BJ (cell line): ENCODE data around the gene PFKP. TPM values are rescaled to one million over a fixed set of nuclear protein-coding genes. Genes with fewer than 3 reads are reported as not detected.

Experiments used
- CTCF ChIA-PET: fragments of 350-600 bp; formaldehyde crosslinking; extraction: SDS; loops from one replicate; lab custom pipeline; 2021; ENCODE audit warnings: antibody characterized with exemption, inconsistent platforms; lab: Yijun Ruan, JAX
- POLR2A ChIA-PET: fragments of 300-600 bp; sonication (Branson Sonifier 250); formaldehyde crosslinking; extraction: SDS; loops from one replicate; lab custom pipeline; 2021; ENCODE audit warnings: antibody characterized with exemption; lab: Charles Lee
- DNase-seq: peaks from one replicate; pipeline ENCODE4 v3.0.0-alpha.2; 2011; ENCODE audit warnings: low read depth
- H3K27me3 ChIP-seq: 2 replicates; pipeline ENCODE4 v1.6.0; 2011; ENCODE audit warnings: low read length; ENCODE audit not compliant: control insufficient read depth, insufficient read depth
- H3K36me3 ChIP-seq: 2 replicates; pipeline ENCODE4 v1.5.1; 2011; ENCODE audit warnings: low read length; ENCODE audit not compliant: control insufficient read depth, insufficient read depth
- H3K4me3 ChIP-seq: 2 replicates; pipeline ENCODE4 v1.5.1; 2011; ENCODE audit warnings: low read depth, mild to moderate bottlenecking, control low read depth, low read length
- polyA plus RNA-seq: library from polyadenylated mRNA; depleted of rRNA; stranded (reverse); fragments of >200 nt; gene quantifications from 2 replicates; pipeline ENCODE4 v1.2.3, GENCODE V29; 2011
- TF ChIP-seq, protein P1 (sequence below): IDR thresholded peaks from 2 replicates; pipeline ENCODE4 v1.5.1; 2011; ENCODE audit warnings: low read depth, mild to moderate bottlenecking, control low read depth, inconsistent platforms, low read length, moderate library complexity; ENCODE audit not compliant: insufficient read depth

Gene PFKP
- polyA plus RNA-seq, 1 experiment: 138 TPM

- no peak for DNase-seq
- peaks cover 35% of the 10 kb centered on the region for H3K36me3 ChIP-seq
These were observed 63.8 kb downstream of the PFKP start for GRCh38 chr10:3131098-3131497.

DNA sequence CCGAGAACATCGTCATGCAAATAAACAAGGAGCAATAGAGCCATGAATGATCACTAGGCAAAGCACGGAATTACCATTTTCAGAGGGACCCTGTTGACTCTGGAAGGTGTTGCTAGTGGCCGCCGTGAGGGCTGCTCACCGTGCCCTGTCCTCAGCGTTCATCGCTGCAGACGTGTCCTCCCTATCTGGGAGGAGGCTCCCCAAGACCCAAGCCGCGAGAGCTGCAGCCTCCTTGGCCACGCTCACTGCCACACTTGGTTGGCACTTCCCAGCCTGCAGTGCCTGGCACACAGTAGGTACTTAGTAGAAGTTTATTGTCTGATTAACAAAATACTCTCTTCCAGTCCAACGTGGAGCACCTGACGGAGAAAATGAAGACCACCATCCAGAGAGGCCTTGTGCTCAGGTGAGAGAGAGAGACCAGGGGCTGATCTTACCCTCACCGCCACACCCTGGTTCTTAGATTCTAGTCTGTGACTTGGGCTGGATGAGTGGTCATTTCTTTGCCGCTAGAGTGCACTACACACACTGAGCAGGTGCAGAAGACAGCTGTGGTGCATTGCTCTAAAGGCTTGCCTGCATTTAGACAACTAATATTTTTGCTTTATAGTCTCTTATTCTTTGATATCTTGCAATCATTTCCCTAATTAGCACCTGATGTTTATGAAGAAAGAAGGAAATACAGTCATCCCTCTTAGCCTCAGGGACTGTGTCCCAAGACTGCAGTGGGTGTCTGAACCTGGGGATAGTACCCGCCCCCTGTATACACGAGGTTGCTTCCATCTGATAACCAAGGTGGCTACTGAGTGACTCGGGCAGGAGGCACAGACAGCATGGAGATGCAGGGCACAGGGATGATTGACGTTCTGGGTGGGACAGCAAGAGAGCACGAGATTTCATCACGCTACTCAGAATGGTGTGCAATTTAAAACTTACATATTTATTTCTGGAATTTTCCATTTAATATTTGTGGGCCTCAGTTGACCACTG lies 65.0 kb downstream of the PFKP start:
- CTCF ChIA-PET: interaction anchor here (2.2 kb wide), 1 partner anchor 13 kb away, joined by 7 read pairs; no protein-coding TSS in a partner anchor
- TF ChIP-seq, protein P1, sequence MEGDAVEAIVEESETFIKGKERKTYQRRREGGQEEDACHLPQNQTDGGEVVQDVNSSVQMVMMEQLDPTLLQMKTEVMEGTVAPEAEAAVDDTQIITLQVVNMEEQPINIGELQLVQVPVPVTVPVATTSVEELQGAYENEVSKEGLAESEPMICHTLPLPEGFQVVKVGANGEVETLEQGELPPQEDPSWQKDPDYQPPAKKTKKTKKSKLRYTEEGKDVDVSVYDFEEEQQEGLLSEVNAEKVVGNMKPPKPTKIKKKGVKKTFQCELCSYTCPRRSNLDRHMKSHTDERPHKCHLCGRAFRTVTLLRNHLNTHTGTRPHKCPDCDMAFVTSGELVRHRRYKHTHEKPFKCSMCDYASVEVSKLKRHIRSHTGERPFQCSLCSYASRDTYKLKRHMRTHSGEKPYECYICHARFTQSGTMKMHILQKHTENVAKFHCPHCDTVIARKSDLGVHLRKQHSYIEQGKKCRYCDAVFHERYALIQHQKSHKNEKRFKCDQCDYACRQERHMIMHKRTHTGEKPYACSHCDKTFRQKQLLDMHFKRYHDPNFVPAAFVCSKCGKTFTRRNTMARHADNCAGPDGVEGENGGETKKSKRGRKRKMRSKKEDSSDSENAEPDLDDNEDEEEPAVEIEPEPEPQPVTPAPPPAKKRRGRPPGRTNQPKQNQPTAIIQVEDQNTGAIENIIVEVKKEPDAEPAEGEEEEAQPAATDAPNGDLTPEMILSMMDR: no peak
- no peaks in the 10 kb centered on the region for H3K27me3 ChIP-seq
- no peak for DNase-seq
- no peak overlapping the region for H3K4me3 ChIP-seq
- POLR2A ChIA-PET: no interaction called here
- H3K36me3 ChIP-seq: peaks cover 40% of the 10 kb centered on the region

More at GRCh38 chr10:3131098-3131497, 63.8 kb downstream of the PFKP start:
- POLR2A ChIA-PET: no interaction called here
- no peak overlapping the region for H3K4me3 ChIP-seq
- TF ChIP-seq, protein P1: no peak
- H3K27me3 ChIP-seq: no peaks in the 10 kb centered on the region
- CTCF ChIA-PET: no interaction called here

DNA sequence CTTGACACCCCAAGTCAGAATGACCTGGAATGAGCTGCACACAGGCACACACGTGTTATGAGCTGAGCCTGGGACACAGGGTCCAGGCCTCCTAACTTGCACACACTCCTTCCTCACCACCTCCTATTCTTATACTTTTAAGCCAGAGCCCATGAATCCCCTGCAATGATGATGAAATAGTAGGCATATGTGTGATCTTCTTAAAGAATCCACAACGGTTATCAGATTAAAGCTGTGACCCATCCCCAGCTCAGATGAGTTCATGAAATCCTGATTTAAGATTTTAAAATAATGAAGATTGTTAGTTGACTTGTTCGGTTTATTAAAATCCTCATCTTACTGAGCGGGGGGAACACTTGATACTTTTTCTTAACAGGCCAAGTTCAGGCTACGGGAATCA lies 66.6 kb downstream of the PFKP start:
- DNase-seq: no peak
- ChIA-PET POLR2A (no interaction called here), CTCF (interaction anchor here (0.9 to 2.2 kb wide), 2 partner anchors 9 to 15 kb away, joined by 4 to 7 read pairs; no protein-coding TSS in a partner anchor)
- H3K4me3 ChIP-seq: no peak overlapping the region
- no peaks in the 10 kb centered on the region for H3K27me3 ChIP-seq
- TF ChIP-seq, protein P1: no peak
- peaks cover 49% of the 10 kb centered on the region for H3K36me3 ChIP-seq

GRCh38 chr10:3135006-3135405 lies 67.7 kb downstream of the PFKP start:
- DNase-seq: no peak
- Histone ChIP-seq H3K4me3 (no peak overlapping the region), H3K27me3 (no peaks in the 10 kb centered on the region), H3K36me3 (peaks cover 51% of the 10 kb centered on the region)
- POLR2A ChIA-PET: no interaction called here
- TF ChIP-seq, protein P1: no peak
- CTCF ChIA-PET: no interaction called here

- no peak for DNase-seq
- Histone ChIP-seq H3K27me3 (no peaks in the 10 kb centered on the region), H3K36me3 (peaks cover 54% of the 10 kb centered on the region), H3K4me3 (no peak overlapping the region)
- TF ChIP-seq, protein P1: no peak
- ChIA-PET POLR2A (no interaction called here), CTCF (interaction anchor here (0.7 to 1.4 kb wide), 2 partner anchors 12 to 92 kb away, joined by 3 read pairs; no protein-coding TSS in a partner anchor)
These were observed 69.0 kb downstream of the PFKP start for GRCh38 chr10:3136336-3136735.
